DND-41 (cell line): ENCODE measurements around the gene SH2D1B.

Experiments used
- ATAC-seq: fragments of 200-7000 bp; cut with Tn5 transposase; 3 replicates; pipeline ENCODE4 v1.9.1; 2021; ENCODE audit warnings: low read depth; ENCODE audit not compliant: insufficient read depth
- DNase-seq: peaks from one replicate; pipeline ENCODE4 v3.0.0-alpha.2; 2020
- H2AFZ ChIP-seq: 2 replicates; pipeline ENCODE4 v1.6.0; 2012; ENCODE audit warnings: low read depth, low read length
- H3K27ac ChIP-seq: 2 replicates; pipeline ENCODE4 v1.5.1; 2012; ENCODE audit warnings: low read length, inconsistent platforms
- H3K27me3 ChIP-seq: fragments of 200-600 bp; sonication (generic); 2 replicates; pipeline ENCODE4 v1.6.0; 2012; ENCODE audit warnings: low read length, mild to moderate bottlenecking, inconsistent platforms; ENCODE audit not compliant: insufficient read depth, poor library complexity
- H3K36me3 ChIP-seq: 2 replicates; pipeline ENCODE4 v1.5.1; 2012; ENCODE audit warnings: low read length, inconsistent platforms; ENCODE audit not compliant: insufficient read depth
- H3K4me1 ChIP-seq: 2 replicates; pipeline ENCODE4 v1.5.1; 2012; ENCODE audit warnings: mild to moderate bottlenecking, low read length; ENCODE audit not compliant: insufficient read depth
- H3K4me2 ChIP-seq: 2 replicates; pipeline ENCODE4 v1.6.0; 2012; ENCODE audit warnings: mild to moderate bottlenecking, moderate library complexity, low read length, inconsistent platforms; ENCODE audit not compliant: insufficient read depth
- H3K4me3 ChIP-seq, 2 experiments: fragments of 200-600 bp in 1 of 2; shearing (Covaris generic) in 1 of 2; 2 replicates each; pipeline ENCODE4 v1.5.1; 2012 to 2016; ENCODE audit warnings: inconsistent platforms in 2 of 2, low read length in 2 of 2, mild to moderate bottlenecking in 2 of 2, low read depth in 1 of 2, moderate library complexity in 1 of 2
- H3K79me2 ChIP-seq: 2 replicates; pipeline ENCODE4 v1.6.0; 2012; ENCODE audit warnings: low read length, inconsistent platforms; ENCODE audit not compliant: insufficient read depth
- H3K9ac ChIP-seq: 2 replicates; pipeline ENCODE4 v1.6.0; 2012; ENCODE audit warnings: low read depth, mild to moderate bottlenecking, inconsistent platforms, low read length, moderate library complexity
- H3K9me3 ChIP-seq: 2 replicates; pipeline ENCODE4 v1.5.1; 2012; ENCODE audit warnings: low read length, moderate library complexity, mild to moderate bottlenecking, inconsistent platforms; ENCODE audit not compliant: insufficient read depth, severe bottlenecking
- H4K20me1 ChIP-seq: 2 replicates; pipeline ENCODE4 v1.6.0; 2012; ENCODE audit warnings: low read length; ENCODE audit not compliant: insufficient read depth
- CTCF ChIP-seq: IDR thresholded peaks from 2 replicates; pipeline ENCODE4 v1.5.1; 2012; ENCODE audit warnings: borderline replicate concordance, low read length, moderate library complexity, mild to moderate bottlenecking; ENCODE audit not compliant: poor library complexity, severe bottlenecking; ENCODE audit errors: extremely low read depth
- EZH2 ChIP-seq: IDR thresholded peaks from 3 replicates; pipeline ENCODE4 v1.6.1; 2012; ENCODE audit warnings: borderline replicate concordance, low read depth, mild to moderate bottlenecking, moderate library complexity, low read length, inconsistent platforms; ENCODE audit not compliant: severe bottlenecking

Gene SH2D1B

GRCh38 chr1:162369571-162369970 lies 42.4 kb downstream of the SH2D1B start:
- H3K9me3 ChIP-seq: no peaks in the 10 kb centered on the region
- no peak overlapping the region for H3K27ac ChIP-seq
- no peaks in the 10 kb centered on the region for H3K79me2 ChIP-seq
- no peak overlapping the region for H3K4me2 ChIP-seq
- no peak overlapping the region for H3K9ac ChIP-seq
- no peak for ATAC-seq
- no peak overlapping the region for H3K4me3 ChIP-seq
- no peaks in the 10 kb centered on the region for H3K36me3 ChIP-seq
- no peaks in the 10 kb centered on the region for H3K27me3 ChIP-seq
- H2AFZ ChIP-seq: no peak overlapping the region
- TF ChIP-seq EZH2 (no peak), CTCF (no peak)
- DNase-seq: no peak
- no peaks in the 10 kb centered on the region for H3K4me1 ChIP-seq
- no peaks in the 10 kb centered on the region; the same call in 1 of the 2 replicates for H4K20me1 ChIP-seq

DNA sequence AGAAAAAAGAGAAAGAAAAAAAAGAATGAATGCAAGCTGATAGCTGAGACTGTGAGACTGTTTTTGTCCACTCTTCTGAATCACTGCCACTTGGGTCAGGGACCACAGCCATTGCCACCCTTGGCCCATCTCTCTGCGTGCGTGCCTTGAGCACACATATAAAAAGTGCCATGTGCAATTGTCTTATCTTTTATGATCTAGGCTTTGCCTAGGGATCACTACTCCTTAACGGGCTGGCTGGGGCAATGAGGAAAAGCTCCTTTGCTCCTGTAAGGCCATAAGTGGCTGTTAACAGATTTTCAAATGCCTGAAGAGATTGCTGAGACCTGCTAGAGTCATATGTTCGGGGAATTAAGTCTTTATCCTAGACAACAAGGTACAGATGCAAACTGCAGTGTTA lies 43.5 kb downstream of the SH2D1B start:
- TF ChIP-seq CTCF (no peak), EZH2 (no peak)
- Histone ChIP-seq H3K9me3 (no peaks in the 10 kb centered on the region), H3K4me1 (no peaks in the 10 kb centered on the region), H2AFZ (no peak overlapping the region), H4K20me1 (no peaks in the 10 kb centered on the region; the same call in 1 of the 2 replicates), H3K4me3 (no peak overlapping the region), H3K9ac (no peak overlapping the region), H3K27ac (no peak overlapping the region), H3K36me3 (no peaks in the 10 kb centered on the region), H3K79me2 (no peaks in the 10 kb centered on the region), H3K4me2 (no peak overlapping the region), H3K27me3 (no peaks in the 10 kb centered on the region)
- no peak for ATAC-seq
- no peak for DNase-seq

- Histone ChIP-seq H3K79me2 (no peaks in the 10 kb centered on the region), H2AFZ (no peak overlapping the region), H3K4me1 (no peaks in the 10 kb centered on the region), H3K27me3 (no peaks in the 10 kb centered on the region), H3K27ac (no peak overlapping the region), H4K20me1 (no peaks in the 10 kb centered on the region; the same call in 1 of the 2 replicates), H3K9me3 (no peaks in the 10 kb centered on the region), H3K4me2 (no peak overlapping the region), H3K36me3 (no peaks in the 10 kb centered on the region), H3K9ac (no peak overlapping the region), H3K4me3 (no peak overlapping the region)
- DNase-seq: no peak
- ATAC-seq: no peak
- no peak for TF ChIP-seq EZH2
- no peak for TF ChIP-seq CTCF
Measured at GRCh38 chr1:162367772-162368171, 44.2 kb downstream of the SH2D1B start.

DNA sequence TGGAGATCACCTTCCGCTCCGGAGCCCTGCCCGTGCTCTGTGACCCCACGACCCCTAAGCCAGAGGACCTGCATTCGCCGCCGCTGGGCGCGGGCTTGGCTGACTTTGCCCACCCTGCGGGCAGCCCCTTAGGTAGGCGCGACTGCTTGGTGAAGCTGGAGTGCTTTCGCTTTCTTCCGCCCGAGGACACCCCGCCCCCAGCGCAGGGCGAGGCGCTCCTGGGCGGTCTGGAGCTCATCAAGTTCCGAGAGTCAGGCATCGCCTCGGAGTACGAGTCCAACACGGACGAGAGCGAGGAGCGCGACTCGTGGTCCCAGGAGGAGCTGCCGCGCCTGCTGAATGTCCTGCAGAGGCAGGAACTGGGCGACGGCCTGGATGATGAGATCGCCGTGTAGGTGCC lies 44.9 kb downstream of the SH2D1B start:
- Histone ChIP-seq H3K36me3 (no peaks in the 10 kb centered on the region), H3K79me2 (no peaks in the 10 kb centered on the region), H2AFZ (no peak overlapping the region), H3K9ac (no peak overlapping the region), H3K4me2 (no peak overlapping the region), H3K4me1 (no peaks in the 10 kb centered on the region), H4K20me1 (no peaks in the 10 kb centered on the region; the same call in 1 of the 2 replicates), H3K9me3 (no peaks in the 10 kb centered on the region), H3K27ac (no peak overlapping the region), H3K4me3 (no peak overlapping the region), H3K27me3 (no peaks in the 10 kb centered on the region)
- TF ChIP-seq CTCF: no peak
- ATAC-seq: no peak
- no peak for DNase-seq
